ENCODE data around the gene DPYD.

DNA sequence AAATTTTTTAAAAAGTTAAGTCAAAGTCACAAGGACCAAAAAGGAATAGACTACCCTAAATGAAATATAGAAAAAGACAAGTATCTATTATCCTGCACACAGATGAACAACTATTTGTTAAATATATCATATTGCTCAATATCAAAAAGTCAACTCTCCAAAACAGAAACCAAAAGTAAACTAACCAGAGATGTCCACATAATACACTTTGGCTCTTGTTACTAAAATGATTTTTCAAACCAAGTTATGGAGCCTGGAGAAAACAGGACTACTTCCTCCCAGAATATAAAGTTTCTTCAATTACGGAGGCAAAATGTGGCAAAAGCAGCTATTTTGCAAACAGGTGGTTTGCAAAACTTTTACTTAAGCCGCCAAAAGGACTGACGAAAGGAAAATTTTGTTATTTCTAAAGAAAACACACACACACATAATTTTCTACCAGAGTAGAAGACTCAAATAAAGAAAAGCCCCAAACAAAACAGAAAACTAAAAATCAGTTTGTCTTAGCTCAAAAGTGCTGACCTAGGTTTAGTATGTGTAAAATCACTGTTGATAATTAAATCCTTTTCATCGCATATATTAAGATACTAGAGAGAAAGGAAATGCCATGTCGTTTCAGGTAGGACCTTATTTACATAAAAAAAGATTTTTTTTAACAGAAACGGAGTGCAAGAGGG lies 1.1 kb downstream of the DPYD start:
- TF ChIP-seq FOXA1 (IDR thresholded peaks at IDR 0.05) (no peak), PKNOX1 (IDR thresholded peaks at IDR 0.05) (no peak), SP1 (IDR thresholded peaks at IDR 0.05) (no peak), SUZ12 (IDR thresholded peaks at IDR 0.05) (no peak), ELF4 (IDR thresholded peaks at IDR 0.05) (no peak), BHLHE40 (IDR thresholded peaks at IDR 0.05; ENCODE audit: borderline replicate concordance) (no peak), TARDBP (IDR thresholded peaks at IDR 0.05) (no peak), CTBP1 (IDR thresholded peaks at IDR 0.05; ENCODE audit: borderline replicate concordance) (no peak)

Data from HEK293T (cell line).